GM12878 (cell line): ENCODE results near the gene ZNF554. TPM values are rescaled to one million over a fixed set of nuclear protein-coding genes. Genes with fewer than 3 reads are reported as not detected.
"Not testable (repeated sequence)": the region's sequence is repeated elsewhere in the genome, so short reads cannot be mapped to it uniquely, and the experiment has no call there.

ENCODE experiments used
- ATAC-seq: fragments of 200-7000 bp; cut with Tn5 transposase; 3 replicates; pipeline ENCODE4 v1.9.1; 2020; ENCODE audit warnings: mild to moderate bottlenecking, moderate library complexity
- BruUV-seq: library from RNA; stranded (reverse); fragments of 400-500 nt; replicated peaks from 2 replicates; lab custom pipeline; 2021; lab: Mats Ljungman, UMichigan
- CTCF ChIA-PET: fragments of 300-600 bp; sonication (Branson Sonifier 250); formaldehyde crosslinking; extraction: SDS; loops from one replicate; lab custom pipeline; 2021; ENCODE audit warnings: inconsistent platforms; lab: Yijun Ruan, JAX
- POLR2A ChIA-PET: fragments of 350-600 bp; formaldehyde crosslinking; extraction: SDS; loops from one replicate; lab custom pipeline; 2021; ENCODE audit warnings: inconsistent platforms; lab: Charles Lee
- RAD21 ChIA-PET: fragments of 300-600 bp; sonication (Branson Sonifier 250); formaldehyde crosslinking; loops from one replicate; lab custom pipeline; 2023; ENCODE audit warnings: antibody characterized with exemption; ENCODE audit not compliant: unreplicated experiment; lab: Charles Lee
- SMC1A ChIA-PET: fragments of 300-600 bp; sonication (Branson Sonifier 250); formaldehyde crosslinking; loops from one replicate; lab custom pipeline; 2023; ENCODE audit not compliant: unreplicated experiment, uncharacterized antibody; lab: Charles Lee
- DNase-seq: peaks from one replicate; pipeline ENCODE4 v3.0.0-alpha.2; 2011; ENCODE audit warnings: low read depth, low spot score
- FAIRE-seq: peaks from 3 replicates; lab custom pipeline; 2011; peaks lifted over from hg19 to GRCh38; lab: Jason Lieb, UNC
- H2AFZ ChIP-seq: 2 replicates; pipeline ENCODE4 v1.6.0; 2011; ENCODE audit warnings: low read depth, low read length, control low read depth; ENCODE audit not compliant: control insufficient read depth
- H3K27ac ChIP-seq: 2 replicates; pipeline ENCODE4 v1.5.1; 2011; ENCODE audit warnings: control low read depth; ENCODE audit not compliant: control insufficient read depth, insufficient read depth
- H3K27me3 ChIP-seq, 2 experiments: replicated peaks in 1 of 2; 2 replicates each; pipeline versions ENCODE4 v1.6.0 to v1.6.1; 2011; ENCODE audit warnings: low read length in 1 of 2; ENCODE audit not compliant: control insufficient read depth in 2 of 2, insufficient read depth in 2 of 2
- H3K36me3 ChIP-seq, 2 experiments: 2 replicates each; pipeline ENCODE4 v1.5.1; 2011; ENCODE audit warnings: low read length in 1 of 2; ENCODE audit not compliant: control insufficient read depth in 2 of 2, insufficient read depth in 2 of 2
- H3K4me1 ChIP-seq: 2 replicates; pipeline ENCODE4 v1.6.1; 2011; ENCODE audit warnings: mild to moderate bottlenecking, low read length, moderate library complexity, mixed read lengths; ENCODE audit not compliant: control insufficient read depth, insufficient read depth
- H3K4me2 ChIP-seq: 2 replicates; pipeline ENCODE4 v1.6.0; 2011; ENCODE audit warnings: control low read depth; ENCODE audit not compliant: control insufficient read depth, insufficient read depth
- H3K4me3 ChIP-seq: fragments of 200-600 bp; sonication (generic); 2 replicates; pipeline ENCODE4 v1.5.1; 2016
- H3K79me2 ChIP-seq: 2 replicates; pipeline ENCODE4 v1.6.0; 2011; ENCODE audit warnings: low read length; ENCODE audit not compliant: control insufficient read depth, insufficient read depth
- H3K9ac ChIP-seq: 2 replicates; pipeline ENCODE4 v1.8.0; 2011; ENCODE audit warnings: low read length, control low read depth, mixed read lengths; ENCODE audit not compliant: control insufficient read depth, insufficient read depth
- H3K9me3 ChIP-seq: replicated peaks from 3 replicates; pipeline ENCODE4 v1.5.1; 2011; ENCODE audit warnings: mild to moderate bottlenecking, low read length; ENCODE audit not compliant: control insufficient read depth, insufficient read depth
- H4K20me1 ChIP-seq: 2 replicates; pipeline ENCODE4 v1.6.0; 2011; ENCODE audit not compliant: control insufficient read depth, insufficient read depth
- DPF2 ChIP-seq: fragments of 450-650 bp; IDR thresholded peaks from 2 replicates; pipeline ENCODE4 v1.6.1; 2017; ENCODE audit warnings: mild to moderate bottlenecking
- FOS ChIP-seq: IDR thresholded peaks from 3 replicates; pipeline ENCODE4 v1.6.1; 2011; ENCODE audit warnings: borderline replicate concordance; ENCODE audit not compliant: insufficient read length; ENCODE audit errors: extremely low read depth
- IRF4 ChIP-seq: IDR thresholded peaks from 2 replicates; pipeline ENCODE4 v1.6.1; 2011; ENCODE audit warnings: low read depth, low read length
- MYB ChIP-seq: fragments of 150-350 bp; IDR thresholded peaks from 2 replicates; pipeline ENCODE4 v1.6.1; 2014; ENCODE audit warnings: mild to moderate bottlenecking, low read depth, low read length, borderline replicate concordance
- MYC ChIP-seq: IDR thresholded peaks from 2 replicates; pipeline ENCODE4 v1.6.1; 2011; ENCODE audit warnings: mild to moderate bottlenecking, low read length, moderate library complexity, inconsistent platforms; ENCODE audit not compliant: insufficient read depth, insufficient replicate concordance, insufficient read length, severe bottlenecking
- SP1 ChIP-seq: IDR thresholded peaks from one replicate; pipeline ENCODE4 v1.6.1; 2011; ENCODE audit warnings: low read depth, low read length
- SREBF1 ChIP-seq: IDR thresholded peaks from 2 replicates; pipeline ENCODE4 v1.6.1; 2012; ENCODE audit warnings: mild to moderate bottlenecking, low read length
- WGBS: methylation state at CpG from one replicate; pipeline ENCODE4 v1.1.6; 2016; ENCODE audit warnings: low lambda C conversion rate; ENCODE audit not compliant: insufficient replicate concordance, insufficient coverage; ENCODE audit errors: missing lambda C conversion rate; 5-methylcytosine and 5-hydroxymethylcytosine counted together
- in situ Hi-C: fragments of 300-500 bp; cut with MboI; formaldehyde crosslinking; loops from 9 replicates; pipeline ENCODE4 v1.14.3; 2018; ENCODE audit warnings: mixed read lengths
- intact Hi-C: fragments of 100-400 bp; cut with micrococcal nuclease; formaldehyde crosslinking; loops from one replicate; pipeline ENCODE4 v1.14.2; 2022; ENCODE audit not compliant: unreplicated experiment
- polyA plus RNA-seq, 11 experiments: library from polyadenylated mRNA; depleted of rRNA in 4 of 11; unstranded in 6 of 11; stranded (reverse) in 5 of 11; fragments of >200 nt; fragmentation: Nextera tagmentation in 4 of 11; fragmentation: Illumina TruSeq in 1 of 11; extraction: Ambion mirVana in 4 of 11; extraction: Trizol in 1 of 11; gene quantifications; 1 replicate in 1 of 11; 2 replicates in 10 of 11; pipeline versions ENCODE4 v1.2.1 to v1.2.3, GENCODE V29; 2011 to 2016; ENCODE audit warnings: inconsistent platforms in 2 of 11, missing spikeins in 2 of 11, low read depth in 1 of 11
- total RNA-seq, 4 experiments: library from RNA; depleted of rRNA in 3 of 4; stranded (reverse); fragments of >200 nt in 3 of 4; fragmentation: Illumina TruSeq in 1 of 4; extraction: Trizol in 1 of 4; gene quantifications; 2 replicates each; pipeline versions ENCODE4 v1.2.1 to v1.2.3, GENCODE V29; 2013 to 2021
- TF ChIP-seq, protein P1 (sequence below): IDR thresholded peaks from 2 replicates; pipeline ENCODE4 v1.6.1; 2012; ENCODE audit warnings: low read depth, low read length, improper control_type of control experiment
- TF ChIP-seq, protein P2 (sequence below): IDR thresholded peaks from 2 replicates; pipeline ENCODE4 v1.6.1; 2011; ENCODE audit warnings: borderline replicate concordance, low read depth, mild to moderate bottlenecking, moderate library complexity, mixed read lengths, low read length; ENCODE audit not compliant: insufficient read depth; ENCODE audit errors: extremely low read length
- TF ChIP-seq, protein P3 (sequence below): IDR thresholded peaks from 2 replicates; pipeline ENCODE4 v1.6.1; 2012; ENCODE audit warnings: mild to moderate bottlenecking, low read depth, low read length

Gene ZNF554
- total and polyA plus RNA-seq, 10 of the 15 experiments (the other 5 are each of a cell fraction or from before 2014, with no cell fraction given) = 0.19 to 2.1 (median 1.4) TPM

DNA sequence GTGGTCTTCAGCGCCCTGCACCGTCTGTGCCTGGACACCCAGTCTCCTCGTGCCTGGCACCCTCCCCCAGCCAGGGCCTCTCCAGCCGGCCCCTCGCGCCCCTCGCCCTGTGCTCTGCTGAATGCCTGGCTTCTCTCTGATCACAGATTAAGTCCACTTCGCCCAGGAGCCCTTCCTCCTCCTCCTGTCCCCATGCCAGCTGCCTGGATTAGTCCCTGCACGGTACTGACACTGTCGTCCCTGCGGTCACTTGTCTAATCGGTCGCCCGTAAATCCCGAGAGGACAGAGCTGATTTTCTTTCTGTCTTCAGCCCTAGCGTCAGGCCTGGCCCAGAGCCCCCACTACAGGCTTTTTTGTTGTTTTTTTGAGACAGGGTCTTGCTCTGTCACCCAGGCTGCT lies 27.8 kb upstream of the ZNF554 start:
- Histone ChIP-seq H3K27ac (no peak overlapping the region), H4K20me1 (no peaks in the 10 kb centered on the region), H3K4me1 (peaks cover 32% of the 10 kb centered on the region), H3K27me3 (no peaks in the 10 kb centered on the region), H3K79me2 (peaks cover 42% of the 10 kb centered on the region), H3K9me3 (no peaks in the 10 kb centered on the region), H3K9ac (no peak overlapping the region), H3K4me3 (no peak overlapping the region), H3K36me3 (peaks cover 16 to 19% of the 10 kb centered on the region in 2 experiments; a peak in 3 of 4 replicates)
- no peak for FAIRE-seq
- ChIA-PET SMC1A (no interaction called here), POLR2A (interaction anchor here (0.8 kb wide), 1 partner anchor 9 kb away, joined by 3 read pairs; the partner anchor contains the start of gene SGTA), RAD21 (no interaction called here)
- intact Hi-C loops = no loop called here
- in situ Hi-C loops = no loop called here
- DNase-seq = no peak
- TF ChIP-seq IRF4 (no peak), MYC (no peak), MYB (no peak), DPF2 (no peak), SREBF1 (no peak), SP1 (no peak), FOS (no peak)
- TF ChIP-seq, protein P1, sequence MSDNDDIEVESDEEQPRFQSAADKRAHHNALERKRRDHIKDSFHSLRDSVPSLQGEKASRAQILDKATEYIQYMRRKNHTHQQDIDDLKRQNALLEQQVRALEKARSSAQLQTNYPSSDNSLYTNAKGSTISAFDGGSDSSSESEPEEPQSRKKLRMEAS = no peak
- TF ChIP-seq, protein P2, sequence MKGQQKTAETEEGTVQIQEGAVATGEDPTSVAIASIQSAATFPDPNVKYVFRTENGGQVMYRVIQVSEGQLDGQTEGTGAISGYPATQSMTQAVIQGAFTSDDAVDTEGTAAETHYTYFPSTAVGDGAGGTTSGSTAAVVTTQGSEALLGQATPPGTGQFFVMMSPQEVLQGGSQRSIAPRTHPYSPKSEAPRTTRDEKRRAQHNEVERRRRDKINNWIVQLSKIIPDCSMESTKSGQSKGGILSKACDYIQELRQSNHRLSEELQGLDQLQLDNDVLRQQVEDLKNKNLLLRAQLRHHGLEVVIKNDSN = no peak
- TF ChIP-seq, protein P3, sequence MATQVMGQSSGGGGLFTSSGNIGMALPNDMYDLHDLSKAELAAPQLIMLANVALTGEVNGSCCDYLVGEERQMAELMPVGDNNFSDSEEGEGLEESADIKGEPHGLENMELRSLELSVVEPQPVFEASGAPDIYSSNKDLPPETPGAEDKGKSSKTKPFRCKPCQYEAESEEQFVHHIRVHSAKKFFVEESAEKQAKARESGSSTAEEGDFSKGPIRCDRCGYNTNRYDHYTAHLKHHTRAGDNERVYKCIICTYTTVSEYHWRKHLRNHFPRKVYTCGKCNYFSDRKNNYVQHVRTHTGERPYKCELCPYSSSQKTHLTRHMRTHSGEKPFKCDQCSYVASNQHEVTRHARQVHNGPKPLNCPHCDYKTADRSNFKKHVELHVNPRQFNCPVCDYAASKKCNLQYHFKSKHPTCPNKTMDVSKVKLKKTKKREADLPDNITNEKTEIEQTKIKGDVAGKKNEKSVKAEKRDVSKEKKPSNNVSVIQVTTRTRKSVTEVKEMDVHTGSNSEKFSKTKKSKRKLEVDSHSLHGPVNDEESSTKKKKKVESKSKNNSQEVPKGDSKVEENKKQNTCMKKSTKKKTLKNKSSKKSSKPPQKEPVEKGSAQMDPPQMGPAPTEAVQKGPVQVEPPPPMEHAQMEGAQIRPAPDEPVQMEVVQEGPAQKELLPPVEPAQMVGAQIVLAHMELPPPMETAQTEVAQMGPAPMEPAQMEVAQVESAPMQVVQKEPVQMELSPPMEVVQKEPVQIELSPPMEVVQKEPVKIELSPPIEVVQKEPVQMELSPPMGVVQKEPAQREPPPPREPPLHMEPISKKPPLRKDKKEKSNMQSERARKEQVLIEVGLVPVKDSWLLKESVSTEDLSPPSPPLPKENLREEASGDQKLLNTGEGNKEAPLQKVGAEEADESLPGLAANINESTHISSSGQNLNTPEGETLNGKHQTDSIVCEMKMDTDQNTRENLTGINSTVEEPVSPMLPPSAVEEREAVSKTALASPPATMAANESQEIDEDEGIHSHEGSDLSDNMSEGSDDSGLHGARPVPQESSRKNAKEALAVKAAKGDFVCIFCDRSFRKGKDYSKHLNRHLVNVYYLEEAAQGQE = no peak
- TF ChIP-seq, all 136 proteins: peak for 0
- no peak overlapping the region for H3K4me2 ChIP-seq
- no peak overlapping the region for H2AFZ ChIP-seq
- no peak for ATAC-seq
- no TSS peak for BruUV-seq
- 57% methylated on average over 16 of the region's 16 CpGs for WGBS
- CTCF ChIA-PET = no interaction called here

DNA sequence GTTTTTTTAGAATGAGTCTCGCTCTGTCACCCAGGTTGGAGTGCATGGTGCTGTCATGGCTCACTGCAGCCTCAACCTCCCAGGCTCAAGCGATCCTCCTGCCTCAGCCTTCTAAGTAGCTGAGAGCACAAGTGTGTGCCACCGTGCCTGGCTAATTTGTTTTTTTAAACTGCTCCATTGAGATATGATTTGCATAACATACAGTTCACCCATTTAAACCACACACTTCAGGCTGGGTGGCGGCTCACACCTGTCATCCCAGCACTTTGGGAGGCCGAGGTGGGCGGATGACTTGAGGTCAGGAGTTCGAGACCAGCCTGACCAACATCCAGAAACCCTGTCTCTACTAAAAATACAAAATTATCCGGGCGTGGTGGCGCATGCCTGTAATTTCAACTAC lies 27.0 kb upstream of the ZNF554 start:
- H3K9ac ChIP-seq, H3K27ac ChIP-seq, H3K4me3 ChIP-seq, DNase-seq, CTCF ChIA-PET, SMC1A ChIA-PET, H3K9me3 ChIP-seq, H3K4me2 ChIP-seq, intact Hi-C loops, FAIRE-seq, ATAC-seq, H2AFZ ChIP-seq, BruUV-seq, POLR2A ChIA-PET, H3K27me3 ChIP-seq, RAD21 ChIA-PET, H4K20me1 ChIP-seq, in situ Hi-C loops: not testable (repeated sequence)
- WGBS = 49% methylated on average over 10 of the region's 10 CpGs
- H3K79me2 ChIP-seq = peaks cover 34% of the 10 kb centered on the region
- H3K4me1 ChIP-seq = peaks cover 24% of the 10 kb centered on the region
- peaks cover 16 to 19% of the 10 kb centered on the region in 2 experiments; a peak in 3 of 4 replicates for H3K36me3 ChIP-seq
